ENCODE measurements around the gene MAN1C1.

MAN1C1 gene

GRCh38 chr1:25797939-25798338 is 181.3 kb downstream of the MAN1C1 start:
- TF ChIP-seq SNAI2 (CRISPR knock-in tag; IDR thresholded peaks at IDR 0.05) = no peak
- TF ChIP-seq GLIS3 (CRISPR knock-in tag; IDR thresholded peaks at IDR 0.05) = no peak
- no peak for TF ChIP-seq BACH2 (CRISPR knock-in tag; IDR thresholded peaks at IDR 0.05; ENCODE audit: borderline replicate concordance)
- no peak for TF ChIP-seq OSR1 (CRISPR knock-in tag; IDR thresholded peaks at IDR 0.05)
- TF ChIP-seq ZNF70 (CRISPR knock-in tag; IDR thresholded peaks at IDR 0.05) = no peak
- no peak for TF ChIP-seq ZNF565 (CRISPR knock-in tag; conservative IDR thresholded peaks at IDR 0.05; ENCODE audit: low read depth)
- no peak for TF ChIP-seq RARB (CRISPR knock-in tag; IDR thresholded peaks at IDR 0.05)
- no peak for TF ChIP-seq CSRNP3 (CRISPR knock-in tag; IDR thresholded peaks at IDR 0.05)
- no peak for TF ChIP-seq PATZ1 (CRISPR knock-in tag; IDR thresholded peaks at IDR 0.05; ENCODE audit: borderline replicate concordance)
- no peak for TF ChIP-seq PPARA (CRISPR knock-in tag; IDR thresholded peaks at IDR 0.05; ENCODE audit: borderline replicate concordance)
- TF ChIP-seq CREB5 (CRISPR knock-in tag; IDR thresholded peaks at IDR 0.05; ENCODE audit: low read depth) = no peak
- no peak for TF ChIP-seq ZFP30 (CRISPR knock-in tag; IDR thresholded peaks at IDR 0.05)
- TF ChIP-seq TOX (CRISPR knock-in tag; IDR thresholded peaks at IDR 0.05; ENCODE audit: borderline replicate concordance) = no peak
- TF ChIP-seq ZC3H10 (CRISPR knock-in tag; IDR thresholded peaks at IDR 0.05) = no peak
- TF ChIP-seq TSHZ2 (CRISPR knock-in tag; IDR thresholded peaks at IDR 0.05) = no peak
- no peak for TF ChIP-seq ISL1 (CRISPR knock-in tag; IDR thresholded peaks at IDR 0.05)
- no peak for TF ChIP-seq POU6F1 (CRISPR knock-in tag; IDR thresholded peaks at IDR 0.05; ENCODE audit: borderline replicate concordance, low read depth)
- no peak for TF ChIP-seq TCF4 (CRISPR knock-in tag; IDR thresholded peaks at IDR 0.05; ENCODE audit: borderline replicate concordance)
- no peak for TF ChIP-seq ZFP3 (CRISPR knock-in tag; IDR thresholded peaks at IDR 0.05)
- TF ChIP-seq ZNF8 (CRISPR knock-in tag; IDR thresholded peaks at IDR 0.05) = no peak
- peak; percentile 25; the same call in 1 of the 3 replicates for ATAC-seq

- ATAC-seq = no peak
- TF ChIP-seq CSDC2 (CRISPR knock-in tag; IDR thresholded peaks at IDR 0.05) (no peak), ARNTL (CRISPR knock-in tag; IDR thresholded peaks at IDR 0.05; ENCODE audit: borderline replicate concordance, low read depth) (no peak), CSRNP3 (CRISPR knock-in tag; IDR thresholded peaks at IDR 0.05) (no peak), ZNF8 (CRISPR knock-in tag; IDR thresholded peaks at IDR 0.05) (no peak), PATZ1 (CRISPR knock-in tag; IDR thresholded peaks at IDR 0.05; ENCODE audit: borderline replicate concordance) (no peak), TCF4 (CRISPR knock-in tag; IDR thresholded peaks at IDR 0.05; ENCODE audit: borderline replicate concordance) (no peak), ZC3H10 (CRISPR knock-in tag; IDR thresholded peaks at IDR 0.05) (no peak), ISL1 (CRISPR knock-in tag; IDR thresholded peaks at IDR 0.05) (no peak), SNAI2 (CRISPR knock-in tag; IDR thresholded peaks at IDR 0.05) (no peak), TSHZ2 (CRISPR knock-in tag; IDR thresholded peaks at IDR 0.05) (no peak), OSR1 (CRISPR knock-in tag; IDR thresholded peaks at IDR 0.05) (no peak), ESRRG (CRISPR knock-in tag; IDR thresholded peaks at IDR 0.05) (no peak)
Observed at GRCh38 chr1:25798666-25799351, 182.2 kb downstream of the MAN1C1 start.

Measured in SK-N-SH treated with all-trans-retinoic acid at 6 μM for 48 hours (cell line).